Measurements from ENCODE around the gene GID8. TPM values are rescaled to one million over a fixed set of nuclear protein-coding genes. Genes with fewer than 3 reads are reported as not detected.

Gene GID8
- total and polyA plus RNA-seq, 2 donors (not counting 1 experiment from before 2014, with no cell fraction given) = 12.4 to 47.4 TPM

GRCh38 chr20:62961310-62961783 lies 23.4 kb downstream of the GID8 start:
- no peaks in the 10 kb centered on the region for H3K27me3 Mint-ChIP-seq
- ATAC-seq (ENCODE audit: low read depth) = no peak
- TF ChIP-seq EZH2 (IDR thresholded peaks at IDR 0.05; ENCODE audit: borderline replicate concordance, insufficient read depth, low read depth, low read length, poor library complexity, severe bottlenecking) (no peak), CTCF (IDR thresholded peaks at IDR 0.05) (no peak)
- 94% methylated on average over 18 of the region's 19 CpGs for WGBS (ENCODE audit: insufficient coverage)
- intact Hi-C loops (cut with micrococcal nuclease) = no loop called here
- H2AFZ ChIP-seq (ENCODE audit: insufficient read depth, low read depth, low read length, poor library complexity, severe bottlenecking) = no peak overlapping the region
- no peak overlapping the region for H3K27ac Mint-ChIP-seq
- H3K4me1 ChIP-seq (ENCODE audit: control insufficient read depth in 2 of 2, insufficient read depth in 2 of 2, low read length in 2 of 2) = peaks cover 7 to 15% of the 10 kb centered on the region in 2 donors
- no peak overlapping the region for H3K27ac ChIP-seq (ENCODE audit: low read length in 2 of 2)
- no peak overlapping the region for H3K9ac ChIP-seq (ENCODE audit: low read length)
- peaks cover 47% of the 10 kb centered on the region for H3K79me2 ChIP-seq (ENCODE audit: control insufficient read depth, insufficient read depth, low read length)
- no peak overlapping the region for H3K4me3 Mint-ChIP-seq
- H3K27me3 ChIP-seq (replicated peaks in 1 of 4; ENCODE audit: control extremely low read depth in 1 of 4, control insufficient read depth in 3 of 4, insufficient read depth in 4 of 4, low read length in 3 of 4) = no peaks in the 10 kb centered on the region
- CTCF ChIA-PET = interaction anchor here (1.2 kb wide), 1 partner anchor 11 kb away, joined by 4 read pairs; no protein-coding TSS in a partner anchor
- no peaks in the 10 kb centered on the region for H3K9me3 Mint-ChIP-seq (ENCODE audit: insufficient read depth)
- H3K4me1 Mint-ChIP-seq = peaks cover 15% of the 10 kb centered on the region
- peaks cover 57% of the 10 kb centered on the region for H4K20me1 ChIP-seq (ENCODE audit: control insufficient read depth, insufficient read depth, low read length, poor library complexity, severe bottlenecking)
- POLR2A ChIA-PET = no interaction called here
- H3K36me3 ChIP-seq (replicated peaks in 1 of 2; ENCODE audit: control extremely low read depth in 1 of 2, control insufficient read depth in 1 of 2, extremely low read depth in 1 of 2, insufficient read depth in 2 of 2, low read length in 1 of 2) = peaks cover 0 to 58% of the 10 kb centered on the region in 2 experiments
- DNase-seq = no peak
- no peak overlapping the region for H3K4me3 ChIP-seq (ENCODE audit: control extremely low read depth in 1 of 5, extremely low read depth in 1 of 5, insufficient read depth in 1 of 5, low read depth in 2 of 5, low read length in 4 of 5)
- H3K9me3 ChIP-seq (ENCODE audit: control extremely low read depth in 1 of 3, control insufficient read depth in 2 of 3, insufficient read depth in 1 of 3, low read length in 2 of 3) = no peaks in the 10 kb centered on the region
- H3K4me2 ChIP-seq (replicated peaks; ENCODE audit: low read depth, low read length, poor library complexity, severe bottlenecking) = no peak overlapping the region

GRCh38 chr20:62961799-62962198 lies 23.9 kb downstream of the GID8 start:
- no peak overlapping the region for H3K9ac ChIP-seq (ENCODE audit: low read length)
- no peak overlapping the region for H3K4me3 Mint-ChIP-seq
- no peak for ATAC-seq (ENCODE audit: low read depth)
- H3K27me3 Mint-ChIP-seq = no peaks in the 10 kb centered on the region
- peaks cover 0 to 54% of the 10 kb centered on the region in 2 experiments for H3K36me3 ChIP-seq (replicated peaks in 1 of 2; ENCODE audit: control extremely low read depth in 1 of 2, control insufficient read depth in 1 of 2, extremely low read depth in 1 of 2, insufficient read depth in 2 of 2, low read length in 1 of 2)
- H3K9me3 ChIP-seq (ENCODE audit: control extremely low read depth in 1 of 3, control insufficient read depth in 2 of 3, insufficient read depth in 1 of 3, low read length in 2 of 3) = no peaks in the 10 kb centered on the region
- DNase-seq = no peak
- H3K4me2 ChIP-seq (replicated peaks; ENCODE audit: low read depth, low read length, poor library complexity, severe bottlenecking) = no peak overlapping the region
- no peaks in the 10 kb centered on the region for H3K9me3 Mint-ChIP-seq (ENCODE audit: insufficient read depth)
- peaks cover 53% of the 10 kb centered on the region for H4K20me1 ChIP-seq (ENCODE audit: control insufficient read depth, insufficient read depth, low read length, poor library complexity, severe bottlenecking)
- WGBS (ENCODE audit: insufficient coverage) = 91% methylated on average over 8 of the region's 8 CpGs
- no peak for TF ChIP-seq EZH2 (IDR thresholded peaks at IDR 0.05; ENCODE audit: borderline replicate concordance, insufficient read depth, low read depth, low read length, poor library complexity, severe bottlenecking)
- no peak for TF ChIP-seq CTCF (IDR thresholded peaks at IDR 0.05)
- H3K27me3 ChIP-seq (replicated peaks in 1 of 4; ENCODE audit: control extremely low read depth in 1 of 4, control insufficient read depth in 3 of 4, insufficient read depth in 4 of 4, low read length in 3 of 4) = no peaks in the 10 kb centered on the region
- CTCF ChIA-PET = interaction anchor here (1.2 kb wide), 1 partner anchor 11 kb away, joined by 4 read pairs; no protein-coding TSS in a partner anchor
- peaks cover 13% of the 10 kb centered on the region for H3K4me1 Mint-ChIP-seq
- H3K4me3 ChIP-seq (ENCODE audit: control extremely low read depth in 1 of 5, extremely low read depth in 1 of 5, insufficient read depth in 1 of 5, low read depth in 2 of 5, low read length in 4 of 5) = no peak overlapping the region
- no peak overlapping the region for H3K27ac Mint-ChIP-seq
- H3K27ac ChIP-seq (ENCODE audit: low read length in 2 of 2) = no peak overlapping the region
- peaks cover 43% of the 10 kb centered on the region for H3K79me2 ChIP-seq (ENCODE audit: control insufficient read depth, insufficient read depth, low read length)
- intact Hi-C loops (cut with micrococcal nuclease) = no loop called here
- H2AFZ ChIP-seq (ENCODE audit: insufficient read depth, low read depth, low read length, poor library complexity, severe bottlenecking) = no peak overlapping the region
- peaks cover 7 to 15% of the 10 kb centered on the region in 2 donors for H3K4me1 ChIP-seq (ENCODE audit: control insufficient read depth in 2 of 2, insufficient read depth in 2 of 2, low read length in 2 of 2)
- POLR2A ChIA-PET = no interaction called here
